22Rv1 (cell line): ENCODE data around the gene TSHZ1.

Source experiments
- ZFX ChIP-seq: fragments of 450-650 bp; IDR thresholded peaks from 2 replicates; pipeline ENCODE4 v1.6.1; 2017; ENCODE audit warnings: antibody characterized with exemption, borderline replicate concordance
- TF ChIP-seq, protein P1 (sequence below): fragments of 450-650 bp; IDR thresholded peaks from 2 replicates; pipeline ENCODE4 v1.5.1; 2017; ENCODE audit warnings: mild to moderate bottlenecking

GRCh38 chr18:75173738-75174137 is 36.9 kb upstream of the TSHZ1 start:
- TF ChIP-seq, protein P1, sequence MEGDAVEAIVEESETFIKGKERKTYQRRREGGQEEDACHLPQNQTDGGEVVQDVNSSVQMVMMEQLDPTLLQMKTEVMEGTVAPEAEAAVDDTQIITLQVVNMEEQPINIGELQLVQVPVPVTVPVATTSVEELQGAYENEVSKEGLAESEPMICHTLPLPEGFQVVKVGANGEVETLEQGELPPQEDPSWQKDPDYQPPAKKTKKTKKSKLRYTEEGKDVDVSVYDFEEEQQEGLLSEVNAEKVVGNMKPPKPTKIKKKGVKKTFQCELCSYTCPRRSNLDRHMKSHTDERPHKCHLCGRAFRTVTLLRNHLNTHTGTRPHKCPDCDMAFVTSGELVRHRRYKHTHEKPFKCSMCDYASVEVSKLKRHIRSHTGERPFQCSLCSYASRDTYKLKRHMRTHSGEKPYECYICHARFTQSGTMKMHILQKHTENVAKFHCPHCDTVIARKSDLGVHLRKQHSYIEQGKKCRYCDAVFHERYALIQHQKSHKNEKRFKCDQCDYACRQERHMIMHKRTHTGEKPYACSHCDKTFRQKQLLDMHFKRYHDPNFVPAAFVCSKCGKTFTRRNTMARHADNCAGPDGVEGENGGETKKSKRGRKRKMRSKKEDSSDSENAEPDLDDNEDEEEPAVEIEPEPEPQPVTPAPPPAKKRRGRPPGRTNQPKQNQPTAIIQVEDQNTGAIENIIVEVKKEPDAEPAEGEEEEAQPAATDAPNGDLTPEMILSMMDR = no peak
- no peak for TF ChIP-seq ZFX
